ENCODE measurements around the gene CC2D2A.

CC2D2A gene

DNA sequence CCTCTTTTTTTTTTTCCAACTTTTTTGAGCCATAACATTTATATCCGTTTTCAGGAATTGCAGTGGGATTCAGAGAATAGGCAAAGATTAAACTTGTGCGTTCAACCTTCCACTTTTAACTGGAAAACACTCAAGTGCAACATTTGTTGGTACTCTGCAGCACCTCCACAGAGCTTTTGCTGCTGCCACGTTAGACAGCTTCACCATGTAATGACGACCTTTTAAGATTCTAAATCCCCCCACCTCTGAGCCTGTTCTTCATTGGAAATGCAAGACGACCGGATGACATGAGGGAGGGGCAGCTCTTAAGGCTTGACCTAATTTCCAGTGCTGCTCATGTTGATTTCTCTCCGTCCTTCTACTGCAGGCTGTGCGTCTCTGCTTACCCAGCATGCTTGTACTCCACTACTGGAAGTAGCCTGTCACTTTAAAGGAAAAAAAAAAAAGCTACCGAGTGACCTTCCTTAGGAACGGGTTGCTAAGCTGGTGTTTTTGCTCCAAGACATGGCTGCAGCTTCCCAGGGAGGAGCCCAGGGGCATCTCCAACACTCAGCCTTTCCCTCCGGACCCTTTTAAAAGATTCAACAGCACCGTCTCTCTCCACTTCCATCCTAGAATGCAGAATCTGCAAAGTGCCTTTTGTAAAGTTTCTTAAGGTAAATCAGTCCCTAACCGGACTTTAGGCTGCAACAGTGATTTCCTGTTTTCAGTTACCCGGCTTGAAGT is at the start of gene CC2D2A:
TSS of gene CC2D2A (plus strand) at position 481 of the 726 bp plus-strand sequence. CDS start 6,051 bp downstream, outside the sequence.
- DNase-seq, result peak in 19 of 58 donors; percentile 4 to 57 (median 20)

- DNase-seq, result peak in 14 of 58 donors; percentile 2 to 43 (median 14)
These were observed 49.0 kb upstream of the CC2D2A start for GRCh38 chr4:15420642-15421041.

GRCh38 chr4:15423285-15423711 is 46.4 kb upstream of the CC2D2A start:
- no peak for DNase-seq

DNA sequence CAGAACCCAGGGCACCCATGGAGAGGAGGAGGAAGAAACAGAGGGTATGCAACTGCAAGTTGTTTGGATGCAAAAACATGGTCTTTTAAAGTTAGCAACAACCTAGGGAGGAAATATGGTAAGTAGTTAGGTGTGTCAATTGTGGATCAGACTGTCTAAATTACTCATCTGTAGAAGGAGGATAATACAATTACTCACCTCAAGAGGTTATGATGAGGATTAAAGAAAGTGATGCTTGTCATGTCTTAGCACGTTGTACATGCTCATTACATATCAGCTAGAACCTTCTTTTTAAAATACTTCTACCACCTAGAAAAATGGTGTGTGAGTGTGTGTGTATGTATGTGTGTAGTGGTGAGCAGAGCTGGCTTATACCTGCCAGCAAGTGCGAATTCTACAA is 44.2 kb upstream of the CC2D2A start:
- no peak for DNase-seq

DNA sequence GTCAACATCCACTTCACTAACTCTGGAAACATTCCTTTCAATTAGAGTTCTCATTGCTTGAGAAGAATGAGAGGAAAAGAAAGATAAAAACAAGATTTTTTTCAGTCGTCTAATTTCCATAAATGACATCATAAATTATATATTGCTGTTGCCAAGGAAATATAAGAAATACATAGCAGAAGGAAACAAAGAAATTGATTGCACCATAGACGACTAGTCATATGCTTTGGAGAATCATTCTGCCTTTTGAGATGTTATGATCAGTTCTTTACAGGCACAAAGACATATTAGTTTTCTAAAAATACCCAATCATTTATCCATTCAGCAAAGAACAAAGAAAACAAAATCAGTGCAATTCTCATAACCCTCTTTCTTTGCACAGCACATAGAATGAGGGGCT is 42.5 kb upstream of the CC2D2A start:
- no peak for DNase-seq

GRCh38 chr4:15427701-15428100 is 42.0 kb upstream of the CC2D2A start, which contains the start of gene C1QTNF7:
Gene C1QTNF7 (plus strand): TSS chr4:15428033. CDS start chr4:15435744, 7,711 bp downstream.
- DNase-seq, result no peak

DNA sequence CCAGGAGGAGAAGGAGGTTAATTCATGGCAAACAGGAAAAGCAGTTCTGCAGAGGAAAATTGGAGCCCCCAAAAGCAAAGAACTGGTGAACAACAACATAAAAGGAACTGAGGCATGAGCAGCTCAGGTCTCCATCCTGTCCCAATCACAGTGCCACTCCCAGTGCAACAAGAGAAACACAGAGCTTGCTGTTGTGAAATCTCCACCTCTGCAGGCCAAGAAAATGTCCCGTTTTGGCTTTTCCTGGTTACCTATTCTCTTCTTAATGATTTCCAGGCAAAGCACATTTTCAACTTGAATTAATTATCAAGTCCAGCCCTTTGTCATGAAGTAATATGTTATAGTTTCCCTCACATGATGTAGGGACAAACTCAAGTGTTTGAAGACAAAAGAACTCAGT is 41.1 kb upstream of the CC2D2A start:
- peak in 1 of 58 donors; percentile 8 for DNase-seq

GRCh38 chr4:15434091-15434490 is 35.6 kb upstream of the CC2D2A start:
- DNase-seq, result no peak

DNA sequence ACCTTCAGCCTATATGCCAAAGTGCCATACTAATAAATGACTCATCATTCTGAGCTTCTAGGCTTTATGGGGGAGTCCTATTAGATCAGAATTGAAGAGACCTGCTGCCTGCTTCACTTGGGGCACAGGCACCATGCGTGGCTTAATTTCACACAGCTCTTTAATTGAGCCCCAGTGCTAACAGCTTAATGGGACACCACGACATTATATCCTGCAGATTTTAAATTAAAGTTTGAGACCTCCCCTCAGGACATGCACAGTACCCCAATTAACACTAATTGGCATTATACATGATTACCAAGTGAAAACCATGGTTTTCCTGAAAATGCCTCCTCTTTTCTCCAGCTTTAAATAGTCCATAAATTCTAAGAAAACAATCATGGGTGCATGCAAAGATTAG is 35.0 kb upstream of the CC2D2A start:
- DNase-seq, result no peak

- peak in 28 of 58 donors; percentile 3 to 66 (median 20) for DNase-seq
These were observed 33.2 kb upstream of the CC2D2A start for GRCh38 chr4:15436513-15436912.

DNA sequence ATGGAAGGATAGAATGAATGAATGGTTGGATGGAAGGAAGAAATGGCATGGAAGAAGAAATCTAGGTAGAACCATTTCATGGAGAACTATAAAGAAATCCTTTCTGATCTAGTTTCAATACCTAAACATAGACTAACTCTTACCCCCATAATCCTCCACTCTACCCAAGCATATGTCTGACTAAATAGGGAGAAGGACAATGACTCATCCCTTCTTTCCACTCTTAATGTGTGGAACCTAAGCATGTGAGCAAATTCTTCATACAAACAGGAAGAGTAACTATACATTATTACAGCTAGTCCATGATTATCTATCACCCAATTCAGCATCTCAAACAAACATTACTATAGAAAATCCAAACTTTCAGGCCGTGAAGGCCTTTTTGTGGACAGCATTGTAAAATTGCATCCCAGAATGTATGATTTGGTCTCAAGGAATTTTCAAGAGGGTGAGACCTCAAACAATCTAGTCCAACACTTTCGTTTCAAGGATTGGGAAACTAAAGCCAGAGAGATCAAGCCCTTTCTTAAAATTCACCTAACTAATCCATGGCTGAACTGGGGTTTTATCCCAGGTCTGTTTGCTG is 30.6 kb upstream of the CC2D2A start:
- no peak for DNase-seq

- DNase-seq, result no peak
These were observed 26.1 kb upstream of the CC2D2A start for GRCh38 chr4:15443371-15444160.

GRCh38 chr4:15444276-15444675 is 25.4 kb upstream of the CC2D2A start:
- DNase-seq, result no peak

DNA sequence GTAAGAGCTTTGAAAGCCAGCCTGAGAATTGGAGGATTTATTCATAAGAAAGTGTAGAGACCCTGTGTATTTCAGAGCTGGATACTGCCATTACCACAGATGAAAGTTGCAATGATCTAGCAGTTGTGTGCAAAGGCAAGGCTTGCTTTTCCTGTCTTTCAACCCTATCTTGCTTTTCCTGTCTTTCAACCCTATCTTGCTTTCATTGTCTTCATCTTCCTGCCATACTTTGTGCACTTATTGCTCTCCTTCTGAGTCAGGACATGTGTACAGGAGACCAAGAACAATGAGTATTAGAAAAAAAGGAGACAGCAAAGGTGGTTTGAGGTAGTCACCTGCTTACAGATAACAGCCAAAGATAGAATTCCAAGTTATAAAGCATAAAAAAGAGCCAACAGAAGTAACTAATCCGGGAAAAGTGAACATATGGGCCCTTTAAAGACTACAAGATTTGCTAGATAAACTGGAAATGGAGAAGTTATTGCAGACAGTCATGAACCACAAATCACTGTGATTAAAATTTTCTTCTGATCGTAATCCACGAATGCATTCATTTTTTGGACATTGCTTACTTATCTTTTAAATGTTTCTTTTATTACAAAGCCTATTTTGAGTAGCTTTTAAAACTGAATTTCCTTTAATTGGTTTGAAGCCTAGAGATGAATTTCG is 24.7 kb upstream of the CC2D2A start:
- DNase-seq, result no peak

GRCh38 chr4:15451181-15451865 is 18.4 kb upstream of the CC2D2A start:
- no peak for DNase-seq

DNA sequence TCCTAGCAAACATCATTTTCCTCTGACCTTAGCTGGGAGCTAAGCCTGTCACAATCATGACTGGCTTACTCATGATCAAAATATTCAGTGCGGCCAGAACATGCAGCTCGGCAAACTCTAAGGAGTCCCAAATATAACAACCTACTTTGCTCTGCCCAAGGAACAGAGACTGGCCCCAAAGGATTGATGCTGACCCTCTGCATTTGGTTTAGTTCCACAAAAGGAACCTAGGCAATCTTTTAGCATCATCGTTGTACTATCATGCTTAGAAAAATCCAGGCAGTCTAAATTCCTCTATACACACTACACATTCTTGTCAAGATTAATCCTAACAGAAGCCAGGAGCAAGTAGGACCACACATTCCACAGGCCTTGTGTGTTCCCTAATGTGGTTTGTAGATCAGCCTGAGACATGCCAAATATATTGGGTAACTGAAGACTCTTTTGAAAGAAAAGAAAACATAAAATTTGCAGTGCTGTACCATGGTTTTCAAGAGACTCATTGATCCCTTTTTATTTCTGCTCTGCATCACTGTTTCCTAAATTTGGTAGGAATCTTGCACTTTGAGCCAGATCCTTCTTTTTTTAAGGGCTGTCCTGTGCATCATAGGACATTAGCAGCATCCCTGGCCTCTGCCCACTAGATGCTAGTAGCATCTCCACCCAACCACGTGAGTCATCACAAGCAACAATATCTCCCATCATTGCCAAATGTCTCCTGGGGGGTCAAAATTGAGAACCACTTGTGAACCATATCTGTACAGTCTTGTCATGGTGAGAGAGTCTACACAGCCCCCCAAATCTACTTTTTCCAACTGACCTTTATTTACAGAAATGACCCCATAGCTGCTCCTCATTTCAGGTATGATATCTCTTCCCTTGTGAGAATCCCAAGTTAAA is 17.6 kb upstream of the CC2D2A start:
- no peak for DNase-seq

GRCh38 chr4:15455290-15455689 is 14.4 kb upstream of the CC2D2A start:
- DNase-seq, result no peak

GRCh38 chr4:15457406-15458201 is 12.1 kb upstream of the CC2D2A start:
- DNase-seq, result peak in 3 of 58 donors; percentile 13 to 69 (median 44)

DNA sequence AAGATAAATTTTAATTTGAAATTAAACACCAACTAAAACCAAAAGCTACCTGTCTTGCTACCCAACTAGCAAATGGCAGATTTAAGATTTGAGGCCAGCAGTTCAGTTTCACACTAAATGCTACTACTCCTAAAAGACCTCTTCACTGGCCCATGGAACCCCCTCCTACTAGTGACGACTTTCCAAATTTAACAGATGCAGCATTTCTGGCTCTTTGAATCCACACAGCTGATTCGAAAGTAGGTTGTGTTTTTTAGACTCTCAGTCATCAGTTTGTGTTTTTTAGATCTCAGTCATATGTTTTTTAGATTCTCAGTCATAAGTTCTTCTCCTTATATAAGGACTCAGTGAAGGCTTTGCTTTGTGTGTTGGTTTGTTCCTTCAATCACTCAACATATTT is 11.1 kb upstream of the CC2D2A start:
- no peak for DNase-seq

All from anterior cingulate cortex (tissue), 58 donors.